Activated CD4-positive, alpha-beta T cell treated with anti-CD3 and anti-CD28 coated beads, Interleukin-2, Interleukin-6, amounts not matched to agents 100 ng/mL and 50 ng/mL, durations not matched to agents 16 hours and 8 hours (primary cell): ENCODE data around the gene TMPRSS11E.
"Not testable (repeated sequence)": the region's sequence is repeated elsewhere in the genome, so short reads cannot be mapped to it uniquely, and the experiment has no call there.

Experiments
- DNase-seq: peaks from one replicate; pipeline ENCODE4 v3.0.0-alpha.2; 2020

Gene TMPRSS11E

GRCh38 chr4:68463796-68464195 lies 16.5 kb downstream of the TMPRSS11E start:
- no peak for DNase-seq

GRCh38 chr4:68465058-68465457 lies 17.8 kb downstream of the TMPRSS11E start:
- DNase-seq, result no peak

- DNase-seq, result no peak
Measured at GRCh38 chr4:68466185-68466584, 18.9 kb downstream of the TMPRSS11E start.

GRCh38 chr4:68466751-68467150 lies 19.5 kb downstream of the TMPRSS11E start:
- DNase-seq, result no peak

- DNase-seq, result no peak
Measured at GRCh38 chr4:68469482-68469881, 22.2 kb downstream of the TMPRSS11E start.

- DNase-seq, result no peak
Measured at GRCh38 chr4:68476191-68476590, 28.9 kb downstream of the TMPRSS11E start.

GRCh38 chr4:68489338-68489737 lies 42.1 kb downstream of the TMPRSS11E start:
- DNase-seq, result no peak

GRCh38 chr4:68490826-68491457 lies 43.7 kb downstream of the TMPRSS11E start:
- DNase-seq, result no peak

- DNase-seq, result no peak
Measured at GRCh38 chr4:68494688-68495087, 47.4 kb downstream of the TMPRSS11E start.

GRCh38 chr4:68498413-68499007 lies 51.2 kb downstream of the TMPRSS11E start:
- peak; percentile 72 for DNase-seq

GRCh38 chr4:68499021-68499420 lies 51.8 kb downstream of the TMPRSS11E start:
- DNase-seq, result no peak

- DNase-seq, result not testable (repeated sequence)
Measured at GRCh38 chr4:68503462-68503861, 56.2 kb downstream of the TMPRSS11E start.

- not testable (repeated sequence) for DNase-seq
Measured at GRCh38 chr4:68504836-68505235, 57.6 kb downstream of the TMPRSS11E start.

- not testable (repeated sequence) for DNase-seq
Measured at GRCh38 chr4:68505452-68505851, 58.2 kb downstream of the TMPRSS11E start.

GRCh38 chr4:68518889-68519288 lies 71.6 kb downstream of the TMPRSS11E start:
- DNase-seq, result no peak

GRCh38 chr4:68520985-68521384 lies 73.7 kb downstream of the TMPRSS11E start:
- no peak for DNase-seq

- DNase-seq, result not testable (repeated sequence)
Measured at GRCh38 chr4:68522232-68522631, 75.0 kb downstream of the TMPRSS11E start.

- no peak for DNase-seq
Measured at GRCh38 chr4:68535974-68536373, 88.7 kb downstream of the TMPRSS11E start.

- DNase-seq, result no peak
Measured at GRCh38 chr4:68536375-68536774, 89.1 kb downstream of the TMPRSS11E start.

- DNase-seq, result not testable (repeated sequence)
Measured at GRCh38 chr4:68542742-68543141, 95.5 kb downstream of the TMPRSS11E start.
